ENCODE data around the gene KDM2A.
"Not testable (repeated sequence)": the region's sequence is repeated elsewhere in the genome, so short reads cannot be mapped to it uniquely, and the experiment has no call there.

Gene KDM2A

DNA sequence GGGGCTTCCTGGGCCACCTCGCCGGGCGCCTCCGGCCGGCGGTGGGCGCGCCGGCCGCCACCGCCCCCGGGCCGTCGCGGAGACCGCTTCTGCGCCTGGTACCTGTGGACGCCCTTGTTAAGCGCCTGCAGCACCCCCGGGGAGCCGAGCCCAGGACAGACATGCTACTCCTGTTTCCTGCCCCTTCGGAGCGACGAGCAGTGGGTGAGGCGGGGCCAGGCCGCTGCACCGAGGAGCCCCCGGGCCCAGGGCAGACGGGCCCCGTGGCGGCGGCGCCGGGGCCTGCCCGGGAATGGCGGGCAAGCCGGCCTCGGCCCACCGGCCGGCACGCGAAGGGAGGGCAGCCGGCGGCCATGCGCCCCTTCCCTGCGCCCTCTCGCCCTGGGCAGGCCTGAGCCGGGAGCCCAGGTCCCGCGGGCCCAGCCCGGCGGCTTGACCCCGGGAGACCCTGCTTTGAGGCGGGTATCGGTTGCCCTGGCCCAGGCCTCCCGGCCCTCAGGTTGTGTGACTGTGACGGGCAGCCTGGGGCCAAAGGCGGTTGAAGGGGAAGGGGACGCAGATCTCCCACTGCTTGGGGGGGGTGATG is 789 bp upstream of the KDM2A start:
- peak; percentile 73 for DNase-seq

DNA sequence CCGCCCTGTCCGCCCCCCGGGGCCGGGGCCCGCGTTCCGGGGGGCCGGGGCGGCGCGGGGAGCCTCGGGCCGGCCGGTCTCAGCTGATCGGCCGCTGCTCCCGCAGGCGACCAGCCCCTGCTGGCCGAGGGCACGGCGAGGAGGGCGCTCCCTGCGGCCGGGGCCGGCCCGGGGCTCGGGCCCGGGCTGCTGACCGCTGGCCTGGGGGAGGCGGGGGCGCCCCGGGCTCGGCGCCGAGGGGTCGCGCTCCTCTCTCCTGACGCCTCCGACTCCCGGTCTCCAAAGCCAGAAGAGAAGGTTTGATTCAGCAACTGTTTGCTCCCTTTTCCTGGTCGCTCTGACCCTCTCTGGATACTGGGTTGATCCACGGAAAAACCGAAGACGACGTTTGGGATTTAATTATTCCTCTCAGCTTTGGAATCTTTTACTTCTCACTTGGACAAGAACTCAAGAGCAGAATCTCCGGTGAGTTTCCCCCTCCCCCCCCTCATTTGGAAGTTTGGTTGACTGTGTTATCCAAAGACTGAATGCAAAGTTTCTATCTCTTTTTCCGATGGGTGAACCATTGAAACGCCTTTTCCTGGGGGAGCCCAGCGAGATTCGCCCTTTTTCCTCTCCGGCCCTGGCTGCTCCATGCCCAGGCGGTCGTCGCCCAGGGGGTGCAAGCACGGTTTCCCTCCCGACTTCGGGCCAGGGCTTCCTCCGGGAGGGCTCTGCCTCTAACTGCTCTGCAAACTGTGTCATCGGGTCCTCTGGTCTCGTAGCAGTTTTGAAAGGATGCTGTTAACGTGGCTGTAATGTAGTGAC is 725 bp downstream of the KDM2A start:
- DNase-seq: peak; percentile 42

DNA sequence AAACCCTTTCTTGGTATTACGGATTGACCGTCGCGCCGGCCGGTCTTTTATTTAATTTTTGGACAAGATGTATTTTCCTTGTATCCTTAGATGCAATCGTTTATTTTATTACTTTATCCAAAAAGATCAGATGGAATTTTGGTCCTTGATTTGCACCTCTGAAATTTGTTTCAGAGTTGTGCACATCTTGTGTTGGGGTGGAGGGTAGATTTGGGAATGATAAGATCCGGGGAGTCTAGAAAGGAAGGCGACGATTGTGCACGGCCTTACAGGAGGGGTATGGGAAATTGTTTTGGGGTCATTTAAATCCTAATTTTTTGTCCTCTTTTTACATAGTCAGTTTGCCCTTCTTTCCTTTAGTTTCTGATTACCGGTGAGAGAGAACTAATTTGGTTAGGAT is 1.4 kb downstream of the KDM2A start:
- DNase-seq: no peak

DNA sequence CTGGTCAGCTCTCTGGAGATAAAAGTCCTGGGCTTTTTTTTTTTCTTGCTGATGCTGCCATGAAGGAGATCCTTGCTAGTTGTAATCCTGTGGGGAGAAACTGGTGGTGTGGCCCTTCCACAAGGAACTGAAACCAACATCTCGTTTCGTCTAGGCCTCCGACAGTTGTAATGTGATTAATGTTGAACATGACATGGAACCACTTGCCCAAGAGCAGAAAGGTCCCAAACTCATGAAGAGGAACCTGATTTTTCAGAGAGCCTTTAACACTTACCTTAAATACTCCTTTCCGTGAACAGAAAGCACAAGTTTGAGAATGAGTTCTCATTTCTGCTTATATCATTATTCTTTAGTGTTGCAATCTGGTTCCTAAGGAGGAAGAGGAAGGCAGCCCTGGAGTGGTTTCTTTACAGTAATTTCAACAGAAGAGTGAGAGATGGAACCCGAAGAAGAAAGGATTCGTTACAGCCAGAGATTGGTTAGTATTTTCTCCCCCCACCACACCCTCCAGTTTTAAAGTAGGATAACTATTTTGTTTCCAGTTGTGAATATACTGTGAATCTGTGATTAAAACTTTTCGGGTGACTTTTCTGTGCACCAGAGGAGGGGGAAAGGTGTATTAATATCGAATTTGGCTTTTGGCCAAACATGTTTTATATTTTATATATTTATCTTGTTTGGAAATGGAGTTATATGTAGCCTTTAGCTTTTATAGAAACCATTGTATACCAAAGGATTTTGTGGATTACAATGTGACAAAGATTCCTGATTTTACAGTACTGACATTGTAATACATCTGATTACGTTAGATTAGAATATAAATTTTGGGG is 2.0 kb downstream of the KDM2A start:
- no peak for DNase-seq

DNA sequence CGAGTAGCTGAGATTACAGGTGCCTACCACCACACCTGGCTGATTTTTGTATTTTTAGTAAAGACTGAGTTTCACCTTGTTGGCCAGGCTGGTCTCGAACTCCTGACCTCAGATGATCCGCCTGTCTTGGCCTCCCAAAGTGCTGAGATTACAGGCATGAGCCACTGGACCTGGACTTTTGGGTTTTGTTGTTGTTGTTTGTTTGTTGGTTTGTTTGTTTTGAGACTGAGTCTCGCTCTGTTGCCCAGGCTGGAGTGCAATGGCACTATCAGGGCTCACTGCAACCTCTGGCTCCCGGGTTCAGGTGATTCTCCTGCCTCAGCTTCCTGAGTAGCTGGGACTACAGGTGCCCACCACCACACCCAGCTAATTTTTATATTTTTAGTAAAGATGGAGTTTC is 4.7 kb downstream of the KDM2A start:
- not testable (repeated sequence) for DNase-seq

DNA sequence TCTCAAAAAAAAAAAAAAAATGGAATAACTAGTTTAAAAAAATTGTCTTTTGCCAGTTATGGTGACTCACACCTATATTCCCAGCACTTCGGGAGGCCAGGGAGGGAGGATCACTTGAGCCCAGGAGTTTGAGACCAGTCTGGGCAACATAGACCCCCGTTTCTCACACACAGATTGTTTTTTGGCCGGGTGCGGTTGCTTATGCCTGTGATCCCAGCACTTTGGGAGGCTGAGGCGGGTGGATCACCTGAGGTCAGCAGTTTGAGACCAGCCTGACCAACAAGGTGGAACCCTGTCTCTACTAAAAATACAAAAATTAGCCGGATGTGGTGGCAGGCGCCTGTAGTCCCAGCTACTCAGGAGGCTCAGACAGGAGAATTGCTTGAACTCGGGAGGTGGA is 7.2 kb downstream of the KDM2A start:
- DNase-seq: not testable (repeated sequence)

DNA sequence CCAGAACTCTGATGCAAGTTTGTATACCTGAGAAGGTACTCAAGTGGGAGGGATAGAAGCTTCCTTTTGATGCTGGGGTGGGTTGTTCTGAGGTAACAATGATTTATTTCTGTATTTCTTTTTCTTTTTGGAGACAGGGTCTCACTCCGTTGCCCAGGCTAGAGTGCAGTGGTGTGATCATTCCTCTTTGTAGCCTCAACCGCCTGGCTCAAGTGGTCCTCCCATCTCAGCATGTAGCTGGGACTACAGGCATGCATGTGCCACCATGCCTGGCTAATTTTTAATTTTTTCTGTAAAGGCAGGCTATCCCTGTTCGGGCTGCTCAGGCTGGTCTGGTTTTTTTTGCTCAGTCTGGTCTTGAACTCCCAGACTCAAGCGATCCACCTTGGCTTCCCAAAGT is 7.9 kb downstream of the KDM2A start:
- DNase-seq: no peak

DNA sequence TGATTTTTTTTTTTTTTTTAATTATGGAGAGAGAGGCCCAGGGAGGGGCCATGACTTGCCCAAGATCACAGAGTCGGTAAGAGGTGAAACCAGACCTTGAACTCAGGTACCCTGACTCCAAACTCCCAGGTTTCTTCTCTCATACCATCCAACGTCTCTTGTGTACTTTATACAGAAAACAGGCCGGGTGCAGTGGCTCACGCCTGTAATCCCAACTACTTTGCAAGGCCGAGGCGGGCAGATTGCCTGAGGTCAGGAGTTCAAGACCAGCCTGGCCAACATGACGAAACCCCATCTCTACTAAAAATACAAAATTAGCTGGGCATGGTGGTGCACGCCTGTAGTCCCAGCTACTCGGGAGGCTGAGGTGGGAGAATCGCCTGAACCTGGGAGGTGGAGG is 11.8 kb downstream of the KDM2A start:
- DNase-seq: not testable (repeated sequence)

DNA sequence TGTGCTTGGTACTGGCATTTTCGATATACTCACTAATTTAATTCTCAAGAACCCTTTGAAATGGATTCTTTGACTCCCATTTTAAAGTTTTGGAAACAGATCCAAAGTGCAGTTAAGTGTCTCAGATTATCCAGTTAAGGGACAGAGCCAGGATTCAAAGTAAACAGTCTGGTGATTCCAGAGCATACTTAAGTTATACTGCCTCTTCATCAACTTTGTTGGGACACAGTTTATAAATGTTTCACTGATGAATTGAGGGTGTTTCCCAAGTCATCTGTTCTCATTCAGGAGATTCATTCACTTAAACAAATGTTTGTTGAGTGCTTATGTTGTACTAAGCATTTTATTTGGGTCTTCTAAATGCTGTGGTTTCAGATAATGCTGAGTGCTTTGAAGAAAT is 17.1 kb downstream of the KDM2A start:
- no peak for DNase-seq

DNA sequence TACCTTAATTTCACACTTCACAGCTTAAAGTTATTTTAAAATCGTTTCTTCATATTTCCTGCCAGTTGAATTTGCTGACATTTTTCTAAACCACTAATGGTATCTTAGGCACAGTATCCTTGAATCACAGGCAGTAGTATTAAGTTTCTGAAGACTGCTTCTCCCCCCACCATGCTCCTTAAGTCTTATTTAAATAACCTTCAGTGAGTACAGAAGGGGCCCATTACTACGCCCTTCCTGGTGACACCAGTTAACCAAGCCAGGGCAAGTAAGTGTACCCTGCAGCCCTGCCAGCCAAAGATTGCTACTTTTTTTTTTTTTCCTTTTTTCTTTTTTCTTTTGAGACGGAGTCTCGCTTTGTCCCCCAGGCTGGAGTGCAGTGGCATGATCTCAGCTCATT is 19.9 kb downstream of the KDM2A start:
- no peak for DNase-seq

DNA sequence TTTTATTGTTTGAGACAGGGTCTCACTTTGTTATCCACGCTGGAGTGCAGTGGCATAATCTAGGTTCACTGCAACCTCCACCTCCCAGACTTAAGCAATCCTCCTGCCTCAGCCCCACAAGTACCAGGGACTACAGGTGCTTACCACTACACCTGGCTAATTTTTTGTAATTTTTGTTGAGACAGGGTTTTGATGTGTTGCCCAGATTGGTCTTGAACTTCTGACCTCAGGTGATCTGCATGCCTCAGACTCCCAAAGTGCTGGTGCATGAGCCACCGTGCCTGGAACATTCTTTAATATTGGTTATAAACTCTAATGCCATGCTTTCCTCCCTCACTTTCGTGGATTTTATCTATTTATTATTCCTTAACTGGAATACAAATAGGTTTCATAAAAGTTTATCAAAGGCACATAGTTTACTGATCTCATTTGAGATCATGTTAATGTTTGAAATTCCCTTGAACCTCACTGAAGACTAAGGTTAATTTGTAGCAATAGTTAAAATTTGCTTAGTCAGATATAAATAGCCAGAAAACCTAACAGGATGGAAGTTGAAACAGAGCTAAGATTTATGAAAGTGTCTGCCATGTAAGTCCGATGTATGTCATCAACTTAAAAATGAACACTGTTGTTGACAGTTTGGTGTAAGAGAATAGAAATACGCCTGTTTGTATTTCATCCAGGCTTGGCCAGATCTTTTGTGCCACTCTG is 27.6 kb downstream of the KDM2A start:
- no peak for DNase-seq

DNA sequence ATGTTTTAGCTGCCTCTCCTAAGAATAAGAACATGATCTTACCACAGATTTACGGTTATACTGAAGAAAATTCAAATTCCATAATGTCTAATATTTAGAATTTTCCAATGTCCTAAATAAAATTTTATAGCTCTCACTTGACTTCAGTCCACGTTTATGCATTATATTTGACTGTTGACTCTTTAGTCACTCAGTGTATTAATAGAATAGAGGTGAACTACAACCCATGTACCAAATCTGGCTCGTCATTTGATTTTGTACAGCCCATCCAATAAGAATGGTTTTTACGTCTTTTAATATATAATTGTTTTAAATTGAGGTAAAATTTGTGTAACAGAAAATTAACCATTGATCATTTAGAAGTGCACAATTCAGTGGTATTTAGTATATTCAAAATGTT is 34.9 kb downstream of the KDM2A start:
- DNase-seq: no peak

DNA sequence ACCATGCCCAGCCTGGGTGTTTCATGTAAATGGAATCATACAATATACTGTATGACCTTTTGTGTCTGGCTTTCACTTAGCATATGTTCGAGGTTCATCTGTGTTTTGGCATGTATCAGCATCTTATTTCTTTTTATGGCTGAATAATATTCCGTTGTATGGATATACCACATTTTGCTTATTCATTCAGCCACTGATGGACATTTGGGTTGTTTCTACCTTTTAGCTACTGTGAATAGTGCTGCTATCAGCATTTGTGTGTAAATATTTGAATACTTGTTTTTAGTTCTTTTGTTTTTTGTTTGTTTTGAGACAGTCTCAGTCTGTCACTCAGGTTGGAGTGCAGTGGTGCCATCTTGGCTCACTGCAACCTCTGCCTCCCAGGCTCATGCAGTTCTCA is 35.7 kb downstream of the KDM2A start:
- no peak for DNase-seq

DNA sequence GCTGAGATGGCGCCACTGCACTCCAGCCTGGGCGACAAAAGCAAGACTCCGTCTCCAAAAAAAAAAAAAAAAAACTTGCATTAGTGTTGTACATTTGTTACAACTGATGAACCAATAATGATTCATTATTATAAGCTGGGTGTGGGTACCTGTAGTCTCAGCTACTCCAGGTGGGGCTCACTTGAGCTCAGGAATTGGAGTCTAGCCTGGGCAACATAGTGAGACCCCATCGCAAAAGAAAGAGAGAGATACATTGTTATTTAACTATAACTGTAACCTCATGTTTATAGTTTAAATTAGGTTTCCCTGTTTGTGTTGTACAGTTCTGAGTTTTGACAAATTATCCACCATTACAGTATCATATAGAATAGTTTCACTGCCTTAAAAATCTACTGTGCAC is 38.6 kb downstream of the KDM2A start:
- DNase-seq: no peak

DNA sequence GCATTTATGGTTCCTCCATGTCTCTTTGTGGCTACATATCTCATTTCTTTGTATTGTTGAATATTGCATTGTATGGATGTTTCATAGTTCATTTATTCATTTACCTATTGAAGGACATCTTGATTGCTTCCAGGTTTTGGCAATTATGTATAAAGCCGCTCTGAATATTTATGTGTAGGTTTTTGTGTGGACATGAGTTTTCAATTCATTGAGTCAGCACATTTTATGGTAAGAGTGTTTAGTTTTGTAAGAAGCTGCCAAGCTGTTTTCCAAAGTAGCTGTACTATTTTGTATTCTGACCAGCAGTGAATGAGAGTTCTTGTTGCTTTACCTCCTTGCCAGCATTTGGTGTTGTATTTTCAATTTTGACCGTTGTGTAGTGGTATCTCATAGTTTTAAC is 39.2 kb downstream of the KDM2A start:
- no peak for DNase-seq

DNA sequence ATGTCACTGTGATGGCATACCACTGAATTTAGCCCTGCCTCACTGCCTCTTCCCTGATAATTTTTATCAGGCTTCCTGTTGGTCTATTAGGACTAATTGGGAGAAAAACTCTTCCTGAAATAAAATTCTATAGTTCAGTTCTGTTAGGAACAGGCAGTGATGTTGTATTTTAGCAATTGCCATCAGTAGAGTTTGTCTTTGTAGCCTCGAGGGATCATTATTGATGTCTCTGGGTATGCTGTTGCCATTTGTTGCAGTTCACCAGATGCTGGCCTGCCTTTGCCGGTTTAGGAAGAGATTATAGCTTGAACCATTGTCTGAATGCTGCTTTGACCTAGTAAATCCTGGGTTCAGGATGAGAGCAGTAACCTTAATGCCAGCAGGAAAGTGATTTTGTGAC is 41.0 kb downstream of the KDM2A start:
- DNase-seq: no peak

DNA sequence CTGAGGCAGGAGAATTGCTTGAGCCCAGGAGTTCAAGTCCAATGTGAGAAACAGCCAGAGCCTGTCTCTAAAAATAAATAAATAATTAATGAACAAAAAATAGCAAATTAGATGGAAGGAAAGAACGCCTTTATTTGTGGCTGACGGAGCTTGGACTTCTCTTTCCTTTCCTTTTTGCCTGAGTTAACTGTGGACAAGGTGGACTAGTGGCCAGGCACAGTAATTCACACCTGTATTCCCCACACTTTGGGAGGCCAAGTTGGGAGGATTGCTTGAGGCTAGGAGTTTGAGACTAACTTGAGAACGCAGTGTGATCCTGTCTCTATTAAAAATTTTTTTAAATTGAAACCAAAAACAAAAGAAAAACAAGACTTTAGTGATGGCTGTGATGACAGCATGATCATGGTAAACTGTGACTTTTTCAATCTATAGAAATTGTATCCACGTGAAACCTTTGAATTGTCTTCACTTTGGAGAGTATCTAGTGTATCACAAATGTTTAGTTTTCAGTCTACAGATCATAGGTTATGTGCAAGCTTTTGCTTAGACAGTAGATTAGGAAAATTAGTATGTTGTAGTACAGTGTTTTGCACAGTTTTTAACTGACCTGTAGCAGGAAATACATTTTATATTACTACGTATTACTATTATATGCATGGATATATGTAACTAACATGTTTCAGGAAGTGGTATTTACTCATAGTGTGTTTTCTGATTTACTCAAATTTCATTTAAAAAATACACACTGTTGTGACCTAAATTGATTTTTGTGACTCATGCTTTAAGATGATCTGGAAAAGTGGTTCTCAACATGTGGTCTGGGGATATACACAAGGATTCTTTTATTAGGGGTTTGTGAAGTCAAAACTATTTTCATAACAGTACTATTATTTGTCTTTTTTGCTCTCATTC is 42.1 kb downstream of the KDM2A start:
- no peak for DNase-seq

DNA sequence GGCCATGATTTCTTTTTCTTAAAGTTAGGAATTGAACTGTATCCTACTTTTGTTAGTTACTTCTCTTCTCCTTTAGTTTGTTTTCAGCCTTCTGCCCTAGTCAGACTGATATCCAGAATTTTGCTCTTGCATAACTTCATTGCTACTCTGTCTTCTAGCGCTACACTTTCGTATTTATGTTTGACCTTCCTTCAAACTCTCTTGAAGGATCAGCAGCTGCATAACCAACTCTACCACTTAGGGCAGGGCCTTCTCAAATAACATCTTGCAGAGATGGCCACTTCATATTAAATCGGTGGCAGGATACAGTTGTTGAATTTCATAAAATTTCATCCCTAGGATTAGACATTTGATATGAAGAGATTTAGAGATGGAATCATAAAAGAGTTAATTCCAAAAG is 43.9 kb downstream of the KDM2A start:
- no peak for DNase-seq

DNA sequence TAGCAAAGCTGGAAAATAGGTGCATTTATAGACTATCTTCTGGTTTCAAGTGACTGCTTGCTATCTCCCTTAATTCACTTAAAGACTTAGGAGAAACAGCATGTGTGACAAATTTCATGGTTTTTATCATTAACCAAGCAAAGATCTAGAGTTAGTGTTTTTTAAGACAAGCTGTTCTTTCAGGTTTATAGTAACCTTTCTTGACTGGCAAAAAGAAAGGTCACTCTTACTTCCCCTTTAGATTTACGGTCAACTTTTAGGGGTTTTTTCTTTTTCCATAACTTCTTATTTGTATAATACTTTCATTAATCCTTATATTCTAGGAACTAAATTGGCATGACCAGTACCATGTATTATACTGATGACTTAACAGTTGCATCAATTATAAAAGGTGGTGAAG is 46.6 kb downstream of the KDM2A start:
- DNase-seq: no peak

DNA sequence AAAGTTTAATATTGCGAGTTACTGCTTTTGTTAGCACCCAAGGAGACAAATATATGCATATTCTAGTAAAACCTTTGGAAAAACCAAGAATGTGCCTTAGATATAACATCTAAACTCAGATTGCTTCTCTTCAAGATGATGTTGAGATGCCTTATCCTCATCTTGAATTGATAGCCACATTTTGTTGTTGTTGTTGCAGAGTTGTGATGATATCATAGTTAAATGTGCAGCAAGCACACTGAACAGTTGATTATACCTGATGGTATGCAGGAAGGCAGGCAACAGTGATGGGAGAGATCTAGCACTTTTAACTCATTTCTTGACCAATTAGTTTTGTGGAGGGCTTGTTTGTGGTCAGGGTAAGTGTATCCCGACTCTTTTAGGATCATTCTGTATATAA is 48.0 kb downstream of the KDM2A start:
- no peak for DNase-seq

DNA sequence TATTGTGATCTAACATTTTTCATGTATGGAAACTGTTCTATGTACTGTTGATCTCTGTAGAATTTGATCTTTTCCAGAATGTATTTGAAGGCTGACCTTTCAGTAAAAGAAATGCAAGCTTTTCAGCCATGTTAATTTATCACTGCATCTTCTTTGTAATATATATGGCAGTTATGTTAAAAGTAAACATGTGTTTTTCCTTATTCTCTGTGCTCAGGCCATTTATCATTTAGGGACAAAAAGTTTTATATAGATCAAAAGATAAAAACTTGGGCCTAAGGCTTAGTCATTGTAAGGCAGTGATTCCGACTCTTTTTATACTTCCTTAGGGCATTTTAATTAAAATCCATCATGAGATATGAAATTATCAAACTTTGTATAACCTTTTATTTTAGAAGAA is 48.7 kb downstream of the KDM2A start:
- no peak for DNase-seq

DNA sequence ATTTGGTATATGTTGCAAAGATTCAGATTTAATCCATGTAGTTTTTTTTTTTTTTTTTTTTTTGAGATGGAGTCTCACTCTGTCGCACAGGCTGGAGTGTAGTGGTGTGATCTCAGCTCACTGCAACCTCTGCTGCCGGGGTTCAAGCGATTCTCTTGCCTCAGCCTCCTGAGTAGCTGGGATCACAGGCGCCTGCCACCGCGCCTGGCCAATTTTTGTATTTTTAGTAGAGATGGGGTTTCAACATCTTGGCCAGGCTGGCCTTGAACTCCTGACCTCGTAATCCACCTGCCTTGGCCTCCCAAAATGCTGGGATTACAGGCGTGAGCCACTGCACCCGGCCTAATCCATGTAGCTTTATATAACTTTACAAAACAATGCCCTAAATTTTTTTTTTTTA is 49.8 kb downstream of the KDM2A start:
- DNase-seq: not testable (repeated sequence)
